ENCODE measurements around the gene CGB2.
"Not testable (repeated sequence)": the region's sequence is repeated elsewhere in the genome, so short reads cannot be mapped to it uniquely, and the experiment has no call there.

GRCh38 chr19:49024233-49024632 lies 7.5 kb upstream of the CGB2 start, which contains the start of gene CGB3:
- not testable (repeated sequence) for TF ChIP-seq CTCF, POLR2A (IDR thresholded peaks at IDR 0.05)
